OCI-LY3 (cell line): ENCODE measurements around the gene UBAP2.

Source experiments
- H2AFZ ChIP-seq: fragments of 200-600, 300-600 bp; shearing (Covaris generic); 2 replicates; pipeline ENCODE4 v1.6.0; 2014; ENCODE audit warnings: antibody characterized with exemption, low read depth, low read length
- H3K27ac ChIP-seq: fragments of 200-600, 300-600 bp; sonication (generic); 2 replicates; pipeline ENCODE4 v1.5.1; 2014; ENCODE audit warnings: mild to moderate bottlenecking, low read length, moderate library complexity, mixed read lengths
- H3K27me3 ChIP-seq: fragments of 200-600, 300-600 bp; sonication (generic); 2 replicates; pipeline ENCODE4 v1.6.1; 2014; ENCODE audit warnings: low read depth, low read length, mixed read lengths
- H3K36me3 ChIP-seq: fragments of 200-600, 300-600 bp; sonication (generic); replicated peaks from 2 replicates; pipeline ENCODE3; 2014; ENCODE audit warnings: low read depth, low read length, mixed read lengths
- H3K4me1 ChIP-seq: fragments of 300-600, 200-600 bp; sonication (generic); 2 replicates; pipeline ENCODE4 v1.6.1; 2014; ENCODE audit warnings: low read length, mixed read lengths
- H3K4me2 ChIP-seq: fragments of 200-600, 300-600 bp; sonication (generic); 2 replicates; pipeline ENCODE4 v1.6.1; 2014; ENCODE audit warnings: low read length, mixed read lengths
- H3K4me3 ChIP-seq: fragments of 300-600, 200-600 bp; sonication (generic); 2 replicates; pipeline ENCODE4 v1.5.1; 2014; ENCODE audit warnings: antibody characterized with exemption, mild to moderate bottlenecking, low read length, moderate library complexity
- H3K79me2 ChIP-seq: fragments of 300-600, 200-600 bp; shearing (Covaris generic); 2 replicates; pipeline ENCODE4 v1.6.1; 2014; ENCODE audit warnings: mild to moderate bottlenecking, low read length, mixed read lengths
- H3K9ac ChIP-seq: fragments of 300-600, 200-600 bp; shearing (Covaris generic); 2 replicates; pipeline ENCODE4 v1.6.0; 2014; ENCODE audit warnings: mild to moderate bottlenecking, low read length, moderate library complexity
- H3K9me3 ChIP-seq: fragments of 200-600, 300-600 bp; shearing (Covaris generic); 2 replicates; pipeline ENCODE4 v1.6.1; 2014; ENCODE audit warnings: low read length, mixed read lengths; ENCODE audit not compliant: insufficient read depth
- H4K20me1 ChIP-seq: fragments of 200-600, 300-600 bp; sonication (generic); 2 replicates; pipeline ENCODE4 v1.6.1; 2016; ENCODE audit warnings: low read length, mixed read lengths; ENCODE audit not compliant: insufficient read depth
- EZH2phosphoT487 ChIP-seq: fragments of 200-600 bp; shearing (Covaris generic); IDR thresholded peaks from 2 replicates; pipeline ENCODE4 v1.6.1; 2018; ENCODE audit warnings: antibody characterized with exemption, mixed run types, low read depth
- TF ChIP-seq, protein P1 (sequence below): fragments of 200-600, 300-600 bp; sonication (generic); IDR thresholded peaks from 2 replicates; pipeline ENCODE4 v1.5.1; 2014; ENCODE audit warnings: antibody characterized with exemption, low read length, low read depth

UBAP2 gene

DNA sequence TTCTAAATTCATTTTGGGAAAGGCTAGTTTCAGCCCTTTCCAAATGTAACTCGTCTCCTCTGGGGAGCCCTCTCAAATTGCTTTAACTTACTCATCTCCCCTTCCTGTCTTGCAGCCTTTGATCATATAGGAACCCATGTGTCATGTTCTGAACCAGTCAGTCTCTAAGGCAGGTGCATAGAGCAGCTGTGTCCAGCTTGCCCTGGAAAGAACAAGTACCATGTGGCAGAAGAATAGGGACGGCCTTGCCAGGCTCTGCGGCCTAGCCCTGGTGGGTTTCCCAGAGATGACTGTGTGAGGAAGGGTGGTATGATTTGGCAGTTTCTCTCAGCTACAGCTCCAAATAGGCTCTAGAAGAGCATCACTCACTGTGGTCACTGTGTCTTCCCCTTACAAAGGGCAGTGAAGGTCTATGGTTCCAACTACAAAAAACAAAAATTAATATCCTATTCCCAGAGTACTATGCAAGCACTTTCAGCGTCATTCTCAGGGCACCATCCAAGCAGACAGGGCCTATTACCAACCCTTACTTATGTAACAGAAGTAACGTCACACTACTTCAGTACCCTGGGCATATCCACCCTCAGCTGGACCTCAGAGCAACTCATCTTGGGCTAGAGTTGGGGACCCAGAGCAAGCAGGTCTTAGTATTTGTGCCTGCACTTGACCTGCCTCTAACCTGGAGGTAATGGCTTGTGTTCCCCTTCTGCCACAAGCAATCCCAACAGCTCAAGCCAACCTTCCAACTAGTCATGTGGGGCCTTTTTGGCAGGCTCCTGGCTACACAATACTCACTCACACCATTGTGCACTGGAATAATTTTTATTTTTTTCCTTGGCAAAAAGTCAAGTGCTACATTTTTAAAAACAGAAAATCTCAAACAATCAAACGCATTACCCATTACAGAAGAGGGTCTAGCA lies 37.2 kb upstream of the UBAP2 start:
- TF ChIP-seq EZH2phosphoT487, result no peak
- TF ChIP-seq, protein P1, sequence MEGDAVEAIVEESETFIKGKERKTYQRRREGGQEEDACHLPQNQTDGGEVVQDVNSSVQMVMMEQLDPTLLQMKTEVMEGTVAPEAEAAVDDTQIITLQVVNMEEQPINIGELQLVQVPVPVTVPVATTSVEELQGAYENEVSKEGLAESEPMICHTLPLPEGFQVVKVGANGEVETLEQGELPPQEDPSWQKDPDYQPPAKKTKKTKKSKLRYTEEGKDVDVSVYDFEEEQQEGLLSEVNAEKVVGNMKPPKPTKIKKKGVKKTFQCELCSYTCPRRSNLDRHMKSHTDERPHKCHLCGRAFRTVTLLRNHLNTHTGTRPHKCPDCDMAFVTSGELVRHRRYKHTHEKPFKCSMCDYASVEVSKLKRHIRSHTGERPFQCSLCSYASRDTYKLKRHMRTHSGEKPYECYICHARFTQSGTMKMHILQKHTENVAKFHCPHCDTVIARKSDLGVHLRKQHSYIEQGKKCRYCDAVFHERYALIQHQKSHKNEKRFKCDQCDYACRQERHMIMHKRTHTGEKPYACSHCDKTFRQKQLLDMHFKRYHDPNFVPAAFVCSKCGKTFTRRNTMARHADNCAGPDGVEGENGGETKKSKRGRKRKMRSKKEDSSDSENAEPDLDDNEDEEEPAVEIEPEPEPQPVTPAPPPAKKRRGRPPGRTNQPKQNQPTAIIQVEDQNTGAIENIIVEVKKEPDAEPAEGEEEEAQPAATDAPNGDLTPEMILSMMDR, result no peak
- H3K36me3 ChIP-seq, result peaks cover 45% of the 10 kb centered on the region
- H3K27ac ChIP-seq, result no peak overlapping the region
- no peak overlapping the region for H3K4me3 ChIP-seq
- no peak overlapping the region for H2AFZ ChIP-seq
- H3K9me3 ChIP-seq, result no peaks in the 10 kb centered on the region
- H3K4me2 ChIP-seq, result no peak overlapping the region
- no peaks in the 10 kb centered on the region for H3K79me2 ChIP-seq
- no peaks in the 10 kb centered on the region for H3K4me1 ChIP-seq
- H4K20me1 ChIP-seq, result no peaks in the 10 kb centered on the region
- no peaks in the 10 kb centered on the region for H3K27me3 ChIP-seq
- no peak overlapping the region for H3K9ac ChIP-seq

DNA sequence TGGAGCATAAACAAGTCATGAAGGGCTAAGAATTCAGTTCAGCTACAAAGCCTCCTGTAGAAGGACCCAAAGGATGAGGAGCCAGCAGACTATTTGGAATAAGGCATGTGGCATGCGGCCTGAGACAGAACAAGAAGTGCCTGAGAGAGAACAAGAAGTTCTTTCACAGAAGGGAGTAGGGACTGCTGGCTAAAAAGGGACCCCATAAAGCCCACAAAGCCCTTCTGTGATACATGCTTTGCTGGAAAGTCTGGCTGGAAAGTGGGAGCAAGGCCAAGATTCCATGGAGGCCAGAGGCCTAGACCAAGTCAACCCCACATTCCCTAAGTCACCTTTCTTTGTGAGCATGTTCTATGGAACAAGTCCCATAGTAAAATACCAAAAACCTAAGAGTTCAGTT lies 35.9 kb upstream of the UBAP2 start:
- Histone ChIP-seq H3K9me3 (no peaks in the 10 kb centered on the region), H4K20me1 (no peaks in the 10 kb centered on the region), H3K4me3 (no peak overlapping the region), H3K4me2 (no peak overlapping the region), H3K27ac (no peak overlapping the region), H3K36me3 (peaks cover 39% of the 10 kb centered on the region), H3K79me2 (no peaks in the 10 kb centered on the region), H3K4me1 (no peaks in the 10 kb centered on the region), H3K9ac (no peak overlapping the region), H3K27me3 (no peaks in the 10 kb centered on the region), H2AFZ (no peak overlapping the region)
- TF ChIP-seq EZH2phosphoT487, result no peak
- TF ChIP-seq, protein P1, result no peak

- Histone ChIP-seq H3K9ac (no peak overlapping the region), H2AFZ (no peak overlapping the region)
Measured at GRCh38 chr9:34079181-34079580, 30.5 kb upstream of the UBAP2 start.

More at GRCh38 chr9:34079181-34079580, 30.5 kb upstream of the UBAP2 start:
- Histone ChIP-seq H3K4me2 (no peak overlapping the region), H3K27me3 (no peaks in the 10 kb centered on the region), H3K9me3 (no peaks in the 10 kb centered on the region), H3K4me1 (no peaks in the 10 kb centered on the region), H4K20me1 (no peaks in the 10 kb centered on the region), H3K27ac (no peak overlapping the region), H3K4me3 (no peak overlapping the region), H3K36me3 (peaks cover under 1% of the 10 kb centered on the region), H3K79me2 (no peaks in the 10 kb centered on the region)
- TF ChIP-seq, protein P1, result no peak
- no peak for TF ChIP-seq EZH2phosphoT487
